ENCODE results near the gene CFI.
A peak's percentile ranks its signal among the peaks of the same experiment; 100 is the strongest.

Gene CFI

DNA sequence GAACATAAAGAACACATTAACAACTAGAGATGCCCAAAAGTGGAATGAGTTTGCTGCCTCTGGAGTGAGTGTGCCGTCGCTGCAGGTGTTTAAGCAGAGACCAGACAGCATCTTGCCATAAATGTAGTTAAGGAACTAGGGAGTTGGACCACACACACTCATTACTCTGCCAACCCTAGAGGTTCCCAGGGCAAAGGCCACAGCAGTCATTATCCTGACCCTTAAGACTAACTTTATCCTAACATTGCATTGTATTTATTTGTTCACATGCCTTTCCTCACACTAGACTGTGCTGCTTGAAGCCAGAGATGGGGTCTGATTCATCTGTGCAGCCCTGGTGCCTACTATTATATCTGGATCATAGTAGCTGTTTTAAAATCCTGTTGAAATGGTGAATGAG lies 55.1 kb downstream of the CFI start:
- DNase-seq (ENCODE audit: insufficient read length) = no peak
- FAIRE-seq = no peak

DNA sequence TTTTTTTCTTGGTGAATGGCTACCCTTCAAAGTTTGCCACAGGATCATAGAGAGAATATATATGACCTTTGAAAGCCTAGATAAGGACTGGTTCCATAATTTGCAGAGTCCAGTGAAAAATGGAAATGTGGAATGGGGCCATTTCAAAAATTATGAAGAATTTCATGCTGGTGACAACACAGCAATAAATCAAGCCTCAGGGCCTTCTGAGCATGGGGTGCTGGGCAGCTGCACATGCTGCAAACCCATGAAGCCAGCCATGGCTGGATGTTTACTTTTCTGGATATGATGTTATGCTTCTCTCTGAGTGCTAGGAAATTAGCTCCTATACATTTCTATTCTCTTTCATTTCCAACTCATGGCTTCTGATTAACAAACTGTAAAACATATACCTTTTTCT lies 56.0 kb downstream of the CFI start:
- no peak for FAIRE-seq
- TF ChIP-seq POLR2A (IDR thresholded peaks at IDR 0.05; ENCODE audit: low read depth, low read length) = no peak

More for the DNA sequence above, 55.1 kb downstream of the CFI start:
- TF ChIP-seq POLR2A (IDR thresholded peaks at IDR 0.05; ENCODE audit: low read depth, low read length) (no peak), TAF1 (IDR thresholded peaks at IDR 0.05; ENCODE audit: borderline replicate concordance, low read depth, low read length) (no peak), POLR2AphosphoS5 (IDR thresholded peaks at IDR 0.05; ENCODE audit: low read depth, low read length) (no peak)

DNA sequence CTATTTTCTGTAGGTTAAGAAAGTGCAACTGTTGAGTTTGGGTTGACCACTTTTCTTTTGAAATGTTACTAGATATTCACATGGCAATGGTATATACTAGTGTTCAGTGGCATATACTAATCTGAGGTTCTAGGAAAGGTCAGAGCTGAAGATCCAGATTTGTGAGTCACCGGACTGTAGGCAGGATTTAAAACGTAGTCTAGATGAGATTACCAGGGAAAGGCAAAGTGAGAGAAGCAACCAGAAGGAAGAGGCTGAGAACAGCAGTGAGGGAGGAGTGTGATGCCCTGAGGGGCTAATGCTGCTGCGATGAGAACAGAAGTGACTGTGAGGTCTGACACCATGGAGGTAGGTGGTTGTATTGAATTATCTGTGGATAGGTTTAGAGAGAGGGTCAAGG lies 62.3 kb downstream of the CFI start:
- DNase-seq (ENCODE audit: insufficient read length) (no peak), FAIRE-seq (no peak)
- TF ChIP-seq POLR2A (IDR thresholded peaks at IDR 0.05; ENCODE audit: low read depth, low read length) = no peak
- no peak for TF ChIP-seq TAF1 (IDR thresholded peaks at IDR 0.05; ENCODE audit: borderline replicate concordance, low read depth, low read length)
- TF ChIP-seq POLR2AphosphoS5 (IDR thresholded peaks at IDR 0.05; ENCODE audit: low read depth, low read length) = no peak

More for the DNA sequence above, 56.0 kb downstream of the CFI start:
- DNase-seq (ENCODE audit: insufficient read length) = no peak

DNA sequence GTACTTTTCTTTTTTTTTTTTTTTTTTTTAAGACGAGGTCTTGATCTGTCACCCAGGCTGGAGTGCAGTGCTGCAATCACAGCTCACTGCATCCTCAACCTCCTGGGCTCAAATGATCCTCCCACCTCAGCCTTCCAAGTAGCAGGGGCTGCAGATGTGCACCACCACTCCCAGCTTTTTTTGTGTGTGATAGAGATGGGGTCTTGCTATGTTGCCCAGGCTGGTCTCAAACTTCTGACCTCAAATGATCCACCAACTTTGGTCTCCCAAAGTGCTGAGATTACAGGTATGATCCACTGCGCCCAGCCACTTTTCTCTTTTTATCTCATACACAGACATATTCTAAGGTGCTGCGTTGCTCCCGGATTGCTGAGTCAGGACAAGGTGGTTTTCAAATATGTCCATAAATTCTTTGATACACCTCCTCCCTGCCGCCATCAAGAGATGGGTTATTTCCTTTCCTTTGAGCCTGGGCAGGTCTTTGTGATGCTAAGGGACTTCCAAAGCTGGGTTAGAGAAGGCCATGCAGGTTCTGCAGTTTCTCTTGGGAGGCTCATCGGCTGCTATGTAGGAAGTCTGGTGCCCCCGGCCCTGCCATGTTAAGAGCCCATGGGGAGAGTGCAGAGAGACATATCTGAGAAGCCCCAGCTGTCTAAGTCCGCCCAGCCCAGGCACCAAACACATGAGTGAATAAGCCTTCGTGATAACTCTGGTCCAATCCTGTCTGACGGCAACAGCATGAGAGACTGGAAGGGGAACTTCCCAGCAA lies 63.5 kb downstream of the CFI start:
- DNase-seq (ENCODE audit: insufficient read length) (no peak), FAIRE-seq (no peak)
- TF ChIP-seq POLR2A (IDR thresholded peaks at IDR 0.05; ENCODE audit: low read depth, low read length) = no peak
- no peak for TF ChIP-seq POLR2AphosphoS5 (IDR thresholded peaks at IDR 0.05; ENCODE audit: low read depth, low read length)
- no peak for TF ChIP-seq TAF1 (IDR thresholded peaks at IDR 0.05; ENCODE audit: borderline replicate concordance, low read depth, low read length)

DNA sequence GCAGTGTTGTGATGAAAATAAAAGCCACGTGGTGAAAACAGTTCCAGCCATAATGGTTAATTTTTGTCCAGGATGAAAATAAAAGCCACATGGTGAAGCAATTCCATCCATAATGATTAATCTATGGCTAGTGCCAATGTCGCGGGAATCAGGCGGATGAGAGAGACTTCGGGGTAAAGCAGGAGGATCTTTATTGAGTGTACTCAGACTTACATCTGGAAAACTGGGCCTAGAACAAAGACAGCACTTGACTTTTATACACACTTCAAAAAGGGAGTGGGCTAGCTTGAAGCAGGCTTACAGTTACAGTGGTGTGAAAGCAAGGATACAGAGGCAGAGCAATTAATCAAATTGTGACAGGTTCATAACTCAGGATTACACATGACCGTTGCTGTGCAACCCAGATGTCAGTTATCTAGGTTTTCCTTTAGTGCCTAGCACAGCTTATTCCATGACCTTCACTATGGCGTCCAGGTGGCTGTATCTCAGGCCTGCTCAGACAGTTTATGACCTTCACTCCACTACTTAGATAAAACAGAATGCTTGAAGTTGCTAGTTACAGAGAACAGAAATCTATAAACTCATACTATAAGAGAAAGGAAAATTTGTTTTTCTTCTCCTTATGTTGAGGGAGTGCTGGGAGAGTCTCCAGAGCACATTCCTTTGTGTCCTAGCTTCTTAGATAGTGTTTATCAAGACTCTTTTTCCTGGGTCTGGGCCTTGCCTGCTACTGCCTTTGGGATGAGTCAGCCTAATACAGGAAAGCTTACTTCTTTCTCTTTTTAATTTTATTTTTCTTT lies 66.0 kb downstream of the CFI start:
- no peak for DNase-seq (ENCODE audit: insufficient read length)
- FAIRE-seq = no peak
- TF ChIP-seq TAF1 (IDR thresholded peaks at IDR 0.05; ENCODE audit: borderline replicate concordance, low read depth, low read length) (no peak), POLR2A (IDR thresholded peaks at IDR 0.05; ENCODE audit: low read depth, low read length) (no peak), POLR2AphosphoS5 (IDR thresholded peaks at IDR 0.05; ENCODE audit: low read depth, low read length) (no peak)

DNA sequence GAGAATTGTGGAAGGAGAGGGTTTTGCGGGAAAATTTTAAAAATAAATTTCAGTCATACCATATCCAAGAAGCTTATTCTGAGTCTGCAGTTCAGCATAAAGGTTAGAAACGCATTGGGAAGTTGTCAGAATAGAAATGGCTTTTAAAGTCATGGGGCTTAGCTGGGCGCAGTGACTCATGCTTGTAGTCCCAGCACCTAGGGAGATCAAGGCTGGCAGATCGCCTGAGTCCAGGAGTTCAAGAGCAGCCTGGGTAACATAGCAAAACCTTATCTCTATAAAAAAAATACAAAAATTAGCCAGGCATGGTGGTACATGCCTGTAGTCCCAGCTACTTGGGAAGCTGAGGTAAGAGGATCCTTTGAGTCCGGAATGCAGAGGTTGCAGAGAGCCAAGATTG lies 68.1 kb downstream of the CFI start:
- no peak for DNase-seq (ENCODE audit: insufficient read length)
- TF ChIP-seq POLR2AphosphoS5 (IDR thresholded peaks at IDR 0.05; ENCODE audit: low read depth, low read length) (no peak), POLR2A (IDR thresholded peaks at IDR 0.05; ENCODE audit: low read depth, low read length) (no peak), TAF1 (IDR thresholded peaks at IDR 0.05; ENCODE audit: borderline replicate concordance, low read depth, low read length) (no peak)
- FAIRE-seq = no peak

DNA sequence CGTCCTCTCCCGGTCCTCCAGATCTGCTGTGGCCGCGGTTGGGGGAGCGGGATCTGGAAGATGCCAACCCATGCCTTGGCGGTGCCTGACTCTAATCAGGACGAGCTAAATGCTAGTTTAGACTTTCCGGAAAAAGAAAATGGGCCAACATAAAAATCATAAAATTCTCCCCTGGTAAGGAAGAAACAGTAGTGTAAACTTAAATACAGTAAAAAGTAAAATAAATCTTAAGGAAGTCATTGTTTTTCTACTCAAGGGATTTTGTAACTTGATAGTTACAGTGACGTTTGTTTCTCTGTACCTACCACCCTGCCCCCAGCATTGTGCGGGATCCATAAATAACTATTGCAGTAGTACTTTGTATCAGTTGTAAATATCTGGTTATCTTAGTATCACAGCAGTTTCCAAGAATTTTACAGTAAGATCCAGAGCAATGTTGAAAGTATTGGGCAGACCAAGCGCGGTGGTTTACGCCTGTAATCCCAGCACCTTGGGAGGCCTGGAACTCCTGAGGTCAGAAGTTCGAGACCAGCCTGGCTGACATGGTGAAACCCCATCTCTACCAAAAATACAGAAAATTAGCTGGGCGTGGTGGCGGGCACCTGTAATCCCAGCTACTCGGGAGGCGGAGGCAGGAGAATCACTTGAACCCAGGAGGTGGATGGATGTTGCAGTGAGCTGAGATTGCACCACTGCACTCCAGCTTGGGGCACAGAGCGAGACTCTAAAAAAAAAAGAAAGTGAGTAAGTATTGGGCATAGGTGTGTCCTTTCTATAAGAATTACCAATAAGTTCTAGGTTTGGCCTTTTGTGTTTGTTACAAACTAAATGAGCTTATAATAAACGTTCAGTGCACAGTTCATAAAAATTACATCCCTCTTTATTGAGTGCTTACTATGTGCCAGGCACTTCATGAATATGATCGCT lies 70.9 kb downstream of the CFI start:
- DNase-seq (ENCODE audit: insufficient read length) (no peak), FAIRE-seq (no peak)
- TF ChIP-seq TAF1 (IDR thresholded peaks at IDR 0.05; ENCODE audit: borderline replicate concordance, low read depth, low read length) (no peak), POLR2A (IDR thresholded peaks at IDR 0.05; ENCODE audit: low read depth, low read length) (no peak), POLR2AphosphoS5 (IDR thresholded peaks at IDR 0.05; ENCODE audit: low read depth, low read length) (no peak)

DNA sequence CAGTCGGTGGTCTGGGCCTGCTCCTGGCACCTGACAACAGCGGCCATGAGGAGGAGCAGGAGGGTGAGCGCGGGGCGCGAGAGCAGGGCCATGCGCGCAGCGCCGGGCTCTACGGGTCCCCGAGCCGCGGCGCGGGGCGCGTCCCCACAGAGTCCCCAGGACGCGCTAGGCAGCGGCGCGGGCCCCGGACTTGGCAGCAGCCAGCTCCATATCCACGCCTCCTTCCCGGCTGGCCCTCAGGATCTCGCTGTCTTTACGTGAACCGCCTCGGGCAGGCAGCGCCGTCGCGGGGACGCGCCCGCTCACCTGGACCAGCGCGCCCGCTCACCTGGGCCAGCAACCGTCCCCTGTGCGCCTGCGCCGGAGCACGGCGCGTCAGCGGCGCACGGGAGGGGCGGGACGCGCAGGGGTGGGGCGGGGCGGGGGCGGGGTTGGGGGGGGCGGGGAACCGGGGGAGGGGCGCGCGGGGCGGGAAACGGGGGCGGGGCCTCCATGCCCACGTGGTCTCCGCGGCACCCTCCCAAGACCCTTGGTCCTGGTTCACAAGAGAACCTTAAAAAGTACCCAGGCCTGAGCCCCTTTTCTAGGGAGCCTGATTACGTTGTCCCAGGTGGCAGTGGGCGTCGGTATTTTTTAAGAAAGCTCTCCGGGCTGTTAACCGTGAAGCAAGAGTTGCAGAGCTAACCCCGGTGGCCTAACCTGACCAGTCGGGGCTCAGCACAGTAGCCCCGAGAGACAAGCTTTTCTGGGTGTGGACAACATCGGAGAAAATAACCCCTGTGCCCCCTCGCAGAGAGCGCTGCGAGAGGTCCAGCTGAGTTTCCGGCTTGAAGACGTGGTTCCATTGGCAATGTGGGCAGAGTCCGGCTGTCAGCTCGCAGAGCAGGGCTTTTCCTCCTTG lies 71.8 kb downstream of the CFI start, which contains the start of gene PLA2G12A:
TSS of gene PLA2G12A (minus strand) at position 353 of the 901 bp plus-strand sequence. CDS start at position 92, 261 bp downstream.
- TF ChIP-seq POLR2AphosphoS5 (IDR thresholded peaks at IDR 0.05; ENCODE audit: low read depth, low read length) = peak; percentile 41; the same call in 1 of the 2 replicates
- no peak for TF ChIP-seq TAF1 (IDR thresholded peaks at IDR 0.05; ENCODE audit: borderline replicate concordance, low read depth, low read length)
- TF ChIP-seq POLR2A (IDR thresholded peaks at IDR 0.05; ENCODE audit: low read depth, low read length) = peak; percentile 59; the same call in 1 of the 2 replicates
- peak; percentile 64 for FAIRE-seq
- peak; percentile 76 for DNase-seq (ENCODE audit: insufficient read length)

DNA sequence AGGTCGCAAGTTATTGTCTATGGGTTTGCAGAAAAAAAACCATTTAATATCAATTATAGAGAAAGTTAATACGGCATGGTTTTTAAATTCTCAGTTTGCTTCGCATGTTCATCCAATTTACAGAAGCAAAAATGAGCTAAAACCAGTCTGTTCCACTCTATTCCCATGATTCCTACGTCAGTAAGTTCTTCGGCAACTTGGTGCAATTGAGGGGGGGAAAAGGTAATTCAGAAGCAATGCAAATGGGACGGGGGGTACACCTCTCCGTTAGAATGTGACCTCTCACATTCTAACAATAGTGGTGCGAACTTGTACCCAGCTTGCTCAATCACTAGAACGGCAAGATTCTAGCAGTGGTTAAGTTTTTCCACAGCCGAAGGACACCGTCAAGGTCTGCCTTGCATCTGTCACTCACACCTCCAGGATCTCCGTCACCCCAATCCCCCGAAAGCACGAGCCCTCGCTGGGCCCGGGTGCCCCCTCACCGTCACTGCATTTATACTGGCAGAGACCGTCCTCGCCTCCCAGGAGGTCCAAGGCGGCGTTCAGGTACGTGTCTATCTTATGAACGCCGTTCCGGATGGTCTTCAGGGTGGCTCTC lies 72.6 kb downstream of the CFI start:
- FAIRE-seq (peak; percentile 73), DNase-seq (ENCODE audit: insufficient read length) (no peak)
- TF ChIP-seq POLR2A (IDR thresholded peaks at IDR 0.05; ENCODE audit: low read depth, low read length) (no peak), TAF1 (IDR thresholded peaks at IDR 0.05; ENCODE audit: borderline replicate concordance, low read depth, low read length) (no peak), POLR2AphosphoS5 (IDR thresholded peaks at IDR 0.05; ENCODE audit: low read depth, low read length) (no peak)

DNA sequence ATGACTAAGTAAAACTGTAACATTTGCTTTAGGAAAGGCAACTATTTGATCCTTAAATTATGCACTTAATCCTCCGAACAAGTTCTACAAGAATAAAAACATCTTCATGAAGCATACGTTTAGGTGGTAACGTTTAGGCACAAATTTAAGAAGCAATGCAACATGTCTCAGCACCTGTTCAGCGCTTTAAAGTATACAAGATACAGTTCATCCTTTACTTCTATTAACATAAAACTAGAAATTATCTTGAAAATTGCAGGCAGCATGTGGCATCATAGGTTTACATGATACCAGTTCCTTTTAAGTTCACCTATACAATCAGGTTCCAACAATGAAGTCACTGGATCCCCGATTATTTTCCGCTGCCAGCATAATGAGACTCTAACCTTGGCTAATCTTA lies 73.4 kb downstream of the CFI start:
- FAIRE-seq = no peak
- DNase-seq (ENCODE audit: insufficient read length) = no peak
- no peak for TF ChIP-seq POLR2AphosphoS5 (IDR thresholded peaks at IDR 0.05; ENCODE audit: low read depth, low read length)
- TF ChIP-seq TAF1 (IDR thresholded peaks at IDR 0.05; ENCODE audit: borderline replicate concordance, low read depth, low read length) = no peak
- TF ChIP-seq POLR2A (IDR thresholded peaks at IDR 0.05; ENCODE audit: low read depth, low read length) = no peak

Measured in GM12892 (cell line).